Loucy (cell line): ENCODE results near the gene CTIF.

Source experiments
- H2AFZ ChIP-seq: fragments of 200-600 bp; sonication (generic); 2 replicates; pipeline ENCODE4 v1.6.0; 2016; ENCODE audit warnings: antibody characterized with exemption, mild to moderate bottlenecking, low read length, moderate library complexity
- H3F3A ChIP-seq: fragments of 200-600 bp; 2 replicates; pipeline ENCODE4 v1.6.0; 2016; ENCODE audit warnings: antibody characterized with exemption, low read depth, mild to moderate bottlenecking
- H3K27me3 ChIP-seq: fragments of 200-600 bp; sonication (generic); 2 replicates; pipeline ENCODE4 v1.6.1; 2014; ENCODE audit warnings: low read length, mild to moderate bottlenecking; ENCODE audit not compliant: insufficient read depth, poor library complexity, severe bottlenecking
- H3K36me3 ChIP-seq: fragments of 200-600 bp; sonication (generic); 2 replicates; pipeline ENCODE4 v1.6.1; 2016; ENCODE audit warnings: low read length; ENCODE audit not compliant: insufficient read depth
- H3K4me1 ChIP-seq: fragments of 200-600 bp; sonication (generic); 2 replicates; pipeline ENCODE4 v1.5.1; 2014; ENCODE audit warnings: low read length, mild to moderate bottlenecking; ENCODE audit not compliant: insufficient read depth, poor library complexity, severe bottlenecking
- H3K4me2 ChIP-seq: fragments of 200-600 bp; sonication (generic); 2 replicates; pipeline ENCODE4 v1.6.0; 2014; ENCODE audit warnings: antibody characterized with exemption, low read length, low read depth, mild to moderate bottlenecking; ENCODE audit not compliant: poor library complexity, severe bottlenecking
- H3K4me3 ChIP-seq: fragments of 200-600 bp; sonication (generic); 2 replicates; pipeline ENCODE4 v1.5.1; 2014; ENCODE audit warnings: low read length, mild to moderate bottlenecking, mixed read lengths; ENCODE audit not compliant: poor library complexity, severe bottlenecking
- H3K79me2 ChIP-seq: fragments of 200-600 bp; sonication (generic); 2 replicates; pipeline ENCODE4 v1.6.1; 2014; ENCODE audit warnings: low read length; ENCODE audit not compliant: insufficient read depth
- H3K9ac ChIP-seq: fragments of 200-600 bp; sonication (generic); 2 replicates; pipeline ENCODE4 v1.6.0; 2014; ENCODE audit warnings: mild to moderate bottlenecking, low read depth, low read length, moderate library complexity; ENCODE audit not compliant: poor library complexity, severe bottlenecking
- H3K9me2 ChIP-seq: fragments of 200-600 bp; sonication (generic); replicated peaks from 2 replicates; pipeline ENCODE4 v1.6.1; 2016; ENCODE audit warnings: low read depth, low read length, mixed read lengths
- H3K9me3 ChIP-seq: fragments of 200-600 bp; sonication (generic); 2 replicates; pipeline ENCODE4 v1.6.1; 2014; ENCODE audit warnings: mild to moderate bottlenecking, antibody characterized with exemption, low read length, low read depth; ENCODE audit not compliant: insufficient read depth
- H4K20me1 ChIP-seq: fragments of 200-600 bp; sonication (generic); 2 replicates; pipeline ENCODE4 v1.6.0; 2014; ENCODE audit warnings: antibody characterized with exemption, low read length, mild to moderate bottlenecking; ENCODE audit not compliant: insufficient read depth, poor library complexity, severe bottlenecking
- EZH2phosphoT487 ChIP-seq: fragments of 200-600 bp; IDR thresholded peaks from 2 replicates; pipeline ENCODE4 v1.6.1; 2018; ENCODE audit warnings: antibody characterized with exemption, mild to moderate bottlenecking, moderate library complexity, borderline replicate concordance
- TF ChIP-seq, protein P1 (sequence below): fragments of 200-600 bp; sonication (generic); conservative IDR thresholded peaks from 2 replicates; pipeline ENCODE4 v1.5.1; 2014; ENCODE audit warnings: mild to moderate bottlenecking, antibody characterized with exemption, low read length

Gene CTIF

GRCh38 chr18:48597671-48598070, 58.8 kb downstream of the CTIF start:
- TF ChIP-seq EZH2phosphoT487 = no peak
- TF ChIP-seq, protein P1, sequence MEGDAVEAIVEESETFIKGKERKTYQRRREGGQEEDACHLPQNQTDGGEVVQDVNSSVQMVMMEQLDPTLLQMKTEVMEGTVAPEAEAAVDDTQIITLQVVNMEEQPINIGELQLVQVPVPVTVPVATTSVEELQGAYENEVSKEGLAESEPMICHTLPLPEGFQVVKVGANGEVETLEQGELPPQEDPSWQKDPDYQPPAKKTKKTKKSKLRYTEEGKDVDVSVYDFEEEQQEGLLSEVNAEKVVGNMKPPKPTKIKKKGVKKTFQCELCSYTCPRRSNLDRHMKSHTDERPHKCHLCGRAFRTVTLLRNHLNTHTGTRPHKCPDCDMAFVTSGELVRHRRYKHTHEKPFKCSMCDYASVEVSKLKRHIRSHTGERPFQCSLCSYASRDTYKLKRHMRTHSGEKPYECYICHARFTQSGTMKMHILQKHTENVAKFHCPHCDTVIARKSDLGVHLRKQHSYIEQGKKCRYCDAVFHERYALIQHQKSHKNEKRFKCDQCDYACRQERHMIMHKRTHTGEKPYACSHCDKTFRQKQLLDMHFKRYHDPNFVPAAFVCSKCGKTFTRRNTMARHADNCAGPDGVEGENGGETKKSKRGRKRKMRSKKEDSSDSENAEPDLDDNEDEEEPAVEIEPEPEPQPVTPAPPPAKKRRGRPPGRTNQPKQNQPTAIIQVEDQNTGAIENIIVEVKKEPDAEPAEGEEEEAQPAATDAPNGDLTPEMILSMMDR = no peak
- H3F3A ChIP-seq = no peaks in the 10 kb centered on the region
- H3K9me2 ChIP-seq = no peaks in the 10 kb centered on the region
- H2AFZ ChIP-seq = no peak overlapping the region
- no peaks in the 10 kb centered on the region for H3K79me2 ChIP-seq
- no peaks in the 10 kb centered on the region for H3K9me3 ChIP-seq
- H3K27me3 ChIP-seq = no peaks in the 10 kb centered on the region
- peaks cover 10% of the 10 kb centered on the region for H3K4me1 ChIP-seq
- no peaks in the 10 kb centered on the region for H4K20me1 ChIP-seq
- H3K9ac ChIP-seq = no peak overlapping the region
- H3K36me3 ChIP-seq = no peaks in the 10 kb centered on the region
- no peak overlapping the region for H3K4me3 ChIP-seq
- no peak overlapping the region for H3K4me2 ChIP-seq

DNA sequence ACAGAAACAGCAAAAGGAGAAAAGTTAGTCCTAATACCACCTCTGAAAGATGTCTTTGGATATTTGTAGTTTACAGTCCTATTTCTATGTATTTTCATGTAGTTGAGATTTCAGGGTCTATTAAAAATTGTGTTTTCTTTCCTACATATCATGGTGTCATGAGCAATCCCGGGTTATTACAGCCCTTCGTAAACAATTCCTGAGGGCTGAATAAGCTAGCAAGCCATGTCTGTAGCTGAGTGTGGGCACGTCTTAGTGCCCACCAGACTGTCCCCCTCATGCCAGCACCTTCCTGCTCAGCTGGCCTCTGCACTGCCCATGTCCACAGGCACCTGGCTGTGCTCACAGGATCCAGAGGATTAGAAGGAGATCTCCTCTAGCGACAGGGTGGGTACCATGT, 60.6 kb downstream of the CTIF start:
- TF ChIP-seq EZH2phosphoT487 = no peak
- TF ChIP-seq, protein P1 = no peak
- H3K4me3 ChIP-seq = no peak overlapping the region
- no peaks in the 10 kb centered on the region for H3K36me3 ChIP-seq
- no peaks in the 10 kb centered on the region for H3F3A ChIP-seq
- no peak overlapping the region for H2AFZ ChIP-seq
- no peaks in the 10 kb centered on the region for H3K27me3 ChIP-seq
- peaks cover 10% of the 10 kb centered on the region for H3K4me1 ChIP-seq
- H3K4me2 ChIP-seq = no peak overlapping the region
- no peaks in the 10 kb centered on the region for H3K9me2 ChIP-seq
- no peak overlapping the region for H3K9ac ChIP-seq
- H3K79me2 ChIP-seq = no peaks in the 10 kb centered on the region
- no peaks in the 10 kb centered on the region for H3K9me3 ChIP-seq
- H4K20me1 ChIP-seq = no peaks in the 10 kb centered on the region

DNA sequence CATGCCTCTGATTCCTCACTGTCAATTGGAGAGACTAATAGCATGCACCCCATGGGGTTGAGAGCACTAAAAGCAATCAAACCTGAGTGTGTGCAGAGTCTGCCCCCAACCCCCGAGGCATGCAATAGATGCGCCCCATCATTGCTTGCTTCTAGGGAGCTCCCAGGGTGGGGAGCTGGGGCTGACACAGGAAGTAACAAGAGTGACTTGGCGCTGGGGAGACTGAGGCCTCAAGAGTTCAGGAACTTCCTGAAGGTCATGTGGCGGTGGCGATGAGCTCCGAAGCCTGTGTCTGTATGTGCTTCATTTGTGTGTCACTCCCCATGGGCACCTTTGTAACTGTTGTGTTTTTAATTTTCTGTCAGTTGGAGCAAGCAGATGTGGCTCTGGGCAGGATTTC, 61.2 kb downstream of the CTIF start:
- TF ChIP-seq EZH2phosphoT487 = no peak
- TF ChIP-seq, protein P1 = no peak
- Histone ChIP-seq H2AFZ (no peak overlapping the region), H3K4me3 (no peak overlapping the region), H3K36me3 (no peaks in the 10 kb centered on the region), H3K9me3 (no peaks in the 10 kb centered on the region), H3K79me2 (no peaks in the 10 kb centered on the region), H4K20me1 (no peaks in the 10 kb centered on the region), H3F3A (no peaks in the 10 kb centered on the region), H3K27me3 (no peaks in the 10 kb centered on the region), H3K9ac (no peak overlapping the region), H3K4me1 (peaks cover 10% of the 10 kb centered on the region), H3K4me2 (peak overlapping the region; percentile 11), H3K9me2 (no peaks in the 10 kb centered on the region)
